ENCODE results near the gene LRP6.

GRCh38 chr12:12226187-12226586 lies 40.7 kb downstream of the LRP6 start:
- TF ChIP-seq ZNF384 (IDR thresholded peaks at IDR 0.05) (no peak), NFRKB (IDR thresholded peaks at IDR 0.05) (no peak), FOXA1 (IDR thresholded peaks at IDR 0.05) (no peak), ARNT (IDR thresholded peaks at IDR 0.05) (no peak)

Measured in HEK293T (cell line).